ENCODE results near the gene LUC7L.

LUC7L gene

GRCh38 chr16:194516-194915 lies 34.7 kb downstream of the LUC7L start:
- no peak for TF ChIP-seq CTCF (conservative IDR thresholded peaks at IDR 0.05; ENCODE audit: low read depth, low read length)
- no peak for DNase-seq (ENCODE audit: low read depth)
- H3K4me3 ChIP-seq (ENCODE audit: low read length), result no peak overlapping the region

- TF ChIP-seq CTCF (conservative IDR thresholded peaks at IDR 0.05; ENCODE audit: low read depth, low read length), result no peak
These were observed 35.8 kb downstream of the LUC7L start for GRCh38 chr16:193441-193840.

GRCh38 chr16:192686-193085 lies 36.6 kb downstream of the LUC7L start:
- H3K4me3 ChIP-seq (ENCODE audit: low read length), result no peak overlapping the region
- no peak for TF ChIP-seq CTCF (conservative IDR thresholded peaks at IDR 0.05; ENCODE audit: low read depth, low read length)
- no peak for DNase-seq (ENCODE audit: low read depth)

More at GRCh38 chr16:193441-193840, 35.8 kb downstream of the LUC7L start:
- DNase-seq (ENCODE audit: low read depth), result no peak
- H3K4me3 ChIP-seq (ENCODE audit: low read length), result no peak overlapping the region

GRCh38 chr16:191831-192230 lies 37.4 kb downstream of the LUC7L start:
- H3K4me3 ChIP-seq (ENCODE audit: low read length), result no peak overlapping the region
- no peak for DNase-seq (ENCODE audit: low read depth)
- TF ChIP-seq CTCF (conservative IDR thresholded peaks at IDR 0.05; ENCODE audit: low read depth, low read length), result no peak

GRCh38 chr16:189604-190186 lies 39.6 kb downstream of the LUC7L start:
- H3K4me3 ChIP-seq (ENCODE audit: low read length), result no peak overlapping the region
- TF ChIP-seq CTCF (conservative IDR thresholded peaks at IDR 0.05; ENCODE audit: low read depth, low read length), result no peak
- DNase-seq (ENCODE audit: low read depth), result no peak

GRCh38 chr16:188674-189073 lies 40.6 kb downstream of the LUC7L start:
- TF ChIP-seq CTCF (conservative IDR thresholded peaks at IDR 0.05; ENCODE audit: low read depth, low read length), result peak; percentile 9
- H3K4me3 ChIP-seq (ENCODE audit: low read length), result no peak overlapping the region
- no peak for DNase-seq (ENCODE audit: low read depth)

- no peak for TF ChIP-seq CTCF (conservative IDR thresholded peaks at IDR 0.05; ENCODE audit: low read depth, low read length)
- H3K4me3 ChIP-seq (ENCODE audit: low read length), result no peak overlapping the region
- no peak for DNase-seq (ENCODE audit: low read depth)
These were observed 41.9 kb downstream of the LUC7L start for GRCh38 chr16:187330-187729.

All from retinal pigment epithelial cell (primary cell).